ENCODE measurements around the gene SETD9. TPM values are rescaled to one million over a fixed set of nuclear protein-coding genes. Genes with fewer than 3 reads are reported as not detected.

SETD9 gene
- total and polyA plus RNA-seq, 9 donors = 2.3 to 9.0 (median 7.0) TPM

DNA sequence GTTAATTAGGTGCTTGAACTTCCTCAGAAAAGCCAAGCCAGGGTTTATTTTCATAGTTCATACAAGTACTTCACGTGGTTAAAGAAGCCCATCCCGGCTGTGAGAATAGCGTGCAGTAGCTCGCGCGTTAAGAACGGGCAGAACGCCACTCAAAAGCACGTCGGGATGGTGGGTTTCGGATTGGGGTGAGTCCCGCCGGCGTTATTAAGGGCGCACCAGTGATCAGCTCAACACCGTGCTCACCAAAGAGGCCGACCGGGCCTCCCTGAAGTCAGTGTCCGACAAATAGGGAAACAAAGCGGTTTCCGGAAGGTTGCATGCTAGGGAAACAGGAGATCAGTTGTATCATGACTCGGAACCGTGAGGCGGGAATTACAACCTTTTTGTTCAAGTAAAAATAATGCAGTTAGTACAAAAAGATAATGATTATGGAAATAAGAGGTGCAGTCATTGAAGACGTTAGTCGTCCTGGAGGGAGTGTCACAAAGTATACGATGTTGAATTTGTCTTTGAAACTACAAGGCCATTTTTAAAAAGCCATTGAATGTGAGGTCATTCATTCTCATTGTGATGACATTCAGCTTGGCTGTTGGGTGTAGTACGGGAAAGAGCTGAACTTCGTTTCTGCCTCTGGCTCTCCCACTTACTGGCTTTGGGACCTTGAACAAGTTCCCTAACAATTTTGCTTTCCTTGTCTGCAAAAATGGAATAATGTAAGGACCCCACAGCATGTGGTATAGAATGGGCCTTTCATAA is 992 bp downstream of the SETD9 start:
- H3K27ac ChIP-seq = peak overlapping the region in 1 of 2 donors; percentile 85
- no peaks in the 10 kb centered on the region for H3K36me3 ChIP-seq
- no peaks in the 10 kb centered on the region for H3K27me3 ChIP-seq
- 1% methylated on average over 29 of the region's 29 CpGs for WGBS, 3 donors
- intact Hi-C loops (cut with DNase I) = loop anchor here in 1 of 4 donors (2.0 kb wide), 1 partner anchor 40 kb away; no protein-coding TSS in a partner anchor
- H3K9me3 ChIP-seq = no peaks in the 10 kb centered on the region
- peak in 4 of 5 donors; percentile 47 to 72 (median 66) for DNase-seq
- H3K4me3 ChIP-seq = peak overlapping the region; percentile 68
- TF ChIP-seq, protein P1, sequence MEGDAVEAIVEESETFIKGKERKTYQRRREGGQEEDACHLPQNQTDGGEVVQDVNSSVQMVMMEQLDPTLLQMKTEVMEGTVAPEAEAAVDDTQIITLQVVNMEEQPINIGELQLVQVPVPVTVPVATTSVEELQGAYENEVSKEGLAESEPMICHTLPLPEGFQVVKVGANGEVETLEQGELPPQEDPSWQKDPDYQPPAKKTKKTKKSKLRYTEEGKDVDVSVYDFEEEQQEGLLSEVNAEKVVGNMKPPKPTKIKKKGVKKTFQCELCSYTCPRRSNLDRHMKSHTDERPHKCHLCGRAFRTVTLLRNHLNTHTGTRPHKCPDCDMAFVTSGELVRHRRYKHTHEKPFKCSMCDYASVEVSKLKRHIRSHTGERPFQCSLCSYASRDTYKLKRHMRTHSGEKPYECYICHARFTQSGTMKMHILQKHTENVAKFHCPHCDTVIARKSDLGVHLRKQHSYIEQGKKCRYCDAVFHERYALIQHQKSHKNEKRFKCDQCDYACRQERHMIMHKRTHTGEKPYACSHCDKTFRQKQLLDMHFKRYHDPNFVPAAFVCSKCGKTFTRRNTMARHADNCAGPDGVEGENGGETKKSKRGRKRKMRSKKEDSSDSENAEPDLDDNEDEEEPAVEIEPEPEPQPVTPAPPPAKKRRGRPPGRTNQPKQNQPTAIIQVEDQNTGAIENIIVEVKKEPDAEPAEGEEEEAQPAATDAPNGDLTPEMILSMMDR (IDR thresholded peaks at IDR 0.05) = no peak
- peak; percentile 20 for TF ChIP-seq POLR2A (IDR thresholded peaks at IDR 0.05)
- peaks cover 3% of the 10 kb centered on the region for H3K4me1 ChIP-seq (ENCODE audit: insufficient read depth)

- intact Hi-C loops (cut with DNase I) = no loop called here
- DNase-seq = no peak
- WGBS, 3 donors = 88 to 93% (median 90%) methylated on average over 3 of the region's 3 CpGs
- Histone ChIP-seq H3K36me3 (no peaks in the 10 kb centered on the region), H3K4me3 (no peak overlapping the region), H3K27ac (no peak overlapping the region), H3K9me3 (no peaks in the 10 kb centered on the region), H3K27me3 (no peaks in the 10 kb centered on the region), H3K4me1 (ENCODE audit: insufficient read depth) (peaks cover 3% of the 10 kb centered on the region)
- no peak for TF ChIP-seq POLR2A (IDR thresholded peaks at IDR 0.05)
- TF ChIP-seq, protein P1 (IDR thresholded peaks at IDR 0.05) = no peak
- no peak for TF ChIP-seq EP300 (IDR thresholded peaks at IDR 0.05)
Measured at GRCh38 chr5:56913766-56914165, 4.4 kb downstream of the SETD9 start.

DNA sequence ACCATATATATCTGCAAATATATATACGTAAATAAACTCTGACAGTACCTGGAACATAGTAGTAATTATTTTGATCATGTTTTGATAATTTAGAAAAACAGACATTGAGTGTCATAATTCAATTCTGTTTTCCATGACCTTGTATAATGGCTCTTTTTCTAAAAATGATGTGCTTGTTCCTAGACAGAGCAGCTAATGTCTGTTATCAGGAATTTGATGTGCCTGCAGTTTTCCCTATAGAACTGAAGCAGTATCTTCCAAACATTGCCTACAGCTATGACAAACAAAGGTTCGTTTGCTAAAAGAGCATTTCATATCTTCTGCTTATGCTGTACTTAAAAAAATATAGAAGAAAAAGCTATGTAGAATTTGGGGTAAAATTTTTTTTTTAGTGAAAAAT is 5.3 kb downstream of the SETD9 start:
- no peaks in the 10 kb centered on the region for H3K9me3 ChIP-seq
- no peak overlapping the region for H3K27ac ChIP-seq
- intact Hi-C loops (cut with DNase I) = no loop called here
- H3K27me3 ChIP-seq = no peaks in the 10 kb centered on the region
- 86 to 94% (median 87%) methylated on average over 2 of the region's 2 CpGs for WGBS, 3 donors
- no peaks in the 10 kb centered on the region for H3K36me3 ChIP-seq
- H3K4me1 ChIP-seq (ENCODE audit: insufficient read depth) = peaks cover 3% of the 10 kb centered on the region
- DNase-seq = no peak
- TF ChIP-seq, protein P1 (IDR thresholded peaks at IDR 0.05) = no peak
- TF ChIP-seq POLR2A (IDR thresholded peaks at IDR 0.05) = no peak
- TF ChIP-seq EP300 (IDR thresholded peaks at IDR 0.05) = no peak
- no peak overlapping the region for H3K4me3 ChIP-seq

GRCh38 chr5:56917534-56917933 is 8.1 kb downstream of the SETD9 start:
- WGBS, 3 donors = 65 to 75% (median 67%) methylated on average over 2 of the region's 2 CpGs
- TF ChIP-seq, protein P1 (IDR thresholded peaks at IDR 0.05) = no peak
- TF ChIP-seq POLR2A (IDR thresholded peaks at IDR 0.05) (no peak), EP300 (IDR thresholded peaks at IDR 0.05) (no peak)
- H3K27me3 ChIP-seq = no peaks in the 10 kb centered on the region
- intact Hi-C loops (cut with DNase I) = no loop called here
- no peak overlapping the region for H3K27ac ChIP-seq
- H3K4me1 ChIP-seq (ENCODE audit: insufficient read depth) = no peaks in the 10 kb centered on the region
- H3K4me3 ChIP-seq = no peak overlapping the region
- no peaks in the 10 kb centered on the region for H3K36me3 ChIP-seq
- DNase-seq = no peak
- H3K9me3 ChIP-seq = no peaks in the 10 kb centered on the region

Data from ovary (tissue), 9 donors.